Measurements from ENCODE around the gene VPS37C. TPM values are rescaled to one million over a fixed set of nuclear protein-coding genes. Genes with fewer than 3 reads are reported as not detected.

The VPS37C gene
- total and polyA plus RNA-seq, 10 of the 15 experiments (the other 5 are each of a cell fraction or from before 2014, with no cell fraction given): 0.39 to 16.5 (median 7.8) TPM

GRCh38 chr11:61194981-61195695 is 33.9 kb upstream of the VPS37C start:
- SMC1A ChIA-PET (ENCODE audit: uncharacterized antibody, unreplicated experiment): no interaction called here
- 16% methylated on average over 7 of the region's 7 CpGs for WGBS (ENCODE audit: insufficient coverage, insufficient replicate concordance, low lambda C conversion rate, missing lambda C conversion rate)
- CTCF ChIA-PET: interaction anchor here (0.9 to 1.9 kb wide), 3 partner anchors 8 to 134 kb away, joined by 3 to 8 read pairs (median 4); no protein-coding TSS in a partner anchor
- Histone ChIP-seq H3K36me3 (ENCODE audit: control insufficient read depth in 2 of 2, insufficient read depth in 2 of 2, low read length in 1 of 2) (no peaks in the 10 kb centered on the region), H3K27me3 (replicated peaks in 1 of 2; ENCODE audit: control insufficient read depth in 2 of 2, insufficient read depth in 2 of 2, low read length in 1 of 2) (no peaks in the 10 kb centered on the region), H2AFZ (ENCODE audit: control insufficient read depth, low read depth, low read length) (no peak overlapping the region), H3K4me3 (no peak overlapping the region), H3K4me2 (ENCODE audit: control insufficient read depth, insufficient read depth) (no peak overlapping the region), H3K4me1 (ENCODE audit: control insufficient read depth, insufficient read depth, low read length) (no peaks in the 10 kb centered on the region), H3K27ac (ENCODE audit: control insufficient read depth, insufficient read depth) (no peak overlapping the region), H3K79me2 (ENCODE audit: control insufficient read depth, insufficient read depth, low read length) (no peaks in the 10 kb centered on the region), H3K9me3 (replicated peaks; ENCODE audit: control insufficient read depth, insufficient read depth, low read length) (peaks cover 3% of the 10 kb centered on the region; the same call in 2 of the 3 replicates), H4K20me1 (ENCODE audit: control insufficient read depth, insufficient read depth) (no peaks in the 10 kb centered on the region), H3K9ac (ENCODE audit: control insufficient read depth, insufficient read depth, low read length) (no peak overlapping the region)
- ATAC-seq: no peak
- TF ChIP-seq RB1 (IDR thresholded peaks at IDR 0.05; ENCODE audit: borderline replicate concordance): no peak
- TF ChIP-seq ZZZ3 (IDR thresholded peaks at IDR 0.05; ENCODE audit: control insufficient read depth, insufficient read length, low read depth): no peak
- no peak for TF ChIP-seq BCL11A (IDR thresholded peaks at IDR 0.05; ENCODE audit: low read depth, low read length)
- TF ChIP-seq BMI1 (IDR thresholded peaks at IDR 0.05; ENCODE audit: borderline replicate concordance): no peak
- TF ChIP-seq SIX5 (IDR thresholded peaks at IDR 0.05; ENCODE audit: low read depth, low read length, severe bottlenecking): no peak
- no peak for TF ChIP-seq STAT1 (conservative IDR thresholded peaks at IDR 0.05)
- TF ChIP-seq YBX1 (IDR thresholded peaks at IDR 0.05): no peak
- TF ChIP-seq USF1 (IDR thresholded peaks at IDR 0.05; ENCODE audit: borderline replicate concordance, extremely low read length, insufficient read depth, low read depth, low read length): no peak
- TF ChIP-seq IRF4 (IDR thresholded peaks at IDR 0.05; ENCODE audit: low read depth, low read length): no peak
- TF ChIP-seq SUZ12 (IDR thresholded peaks at IDR 0.05; ENCODE audit: unreplicated experiment): no peak
- no peak for TF ChIP-seq NR2C2 (IDR thresholded peaks at IDR 0.05; ENCODE audit: borderline replicate concordance, control insufficient read depth, insufficient read length, low read depth)
- no peak for TF ChIP-seq FOXK2 (IDR thresholded peaks at IDR 0.05)
- TF ChIP-seq NR2F1 (conservative IDR thresholded peaks at IDR 0.05): no peak
- TF ChIP-seq USF2 (IDR thresholded peaks at IDR 0.05; ENCODE audit: borderline replicate concordance, low read depth, low read length): no peak
- TF ChIP-seq GABPA (IDR thresholded peaks at IDR 0.05; ENCODE audit: low read depth): no peak
- TF ChIP-seq EGR1 (IDR thresholded peaks at IDR 0.05; ENCODE audit: borderline replicate concordance in 1 of 2, low read depth in 2 of 2, low read length in 2 of 2): no peak
- TF ChIP-seq REST (IDR thresholded peaks at IDR 0.05; ENCODE audit: low read depth, low read length): no peak
- RAD21 ChIA-PET (ENCODE audit: unreplicated experiment): no interaction called here
- FAIRE-seq: no peak
- no peak for DNase-seq (ENCODE audit: low read depth, low spot score)
- POLR2A ChIA-PET: interaction anchor here (0.6 kb wide), 1 partner anchor 105 kb away, joined by 3 read pairs; no protein-coding TSS in a partner anchor
- no TSS peak for BruUV-seq (replicated peaks)
- intact Hi-C loops (cut with micrococcal nuclease; ENCODE audit: unreplicated experiment) (no loop called here), in situ Hi-C loops (cut with MboI) (loop anchor here (5.0 kb wide), 1 partner anchor 72 kb away; no protein-coding TSS in a partner anchor)

All from GM12878 (cell line).